T-helper 1 cell treated with Interleukin-12 subunit alpha and Interleukin-12 subunit beta and Interleukin-4 antibody, amounts not matched to agents 30 ng/mL and 1 ng/mL, for 36 hours (primary cell): ENCODE results near the gene ATP5PB. TPM values are rescaled to one million over a fixed set of nuclear protein-coding genes. Genes with fewer than 3 reads are reported as not detected.

Experiments
- intact Hi-C: fragments of 100-400 bp; cut with micrococcal nuclease; formaldehyde crosslinking; loops from one replicate; pipeline ENCODE4 v1.15.1; 2024
- total RNA-seq: library from RNA; stranded (reverse); gene quantifications from 2 replicates; pipeline ENCODE4 v1.2.3, GENCODE V29; 2022

ATP5PB gene
- 260 and 275 TPM in 2 replicates for total RNA-seq

DNA sequence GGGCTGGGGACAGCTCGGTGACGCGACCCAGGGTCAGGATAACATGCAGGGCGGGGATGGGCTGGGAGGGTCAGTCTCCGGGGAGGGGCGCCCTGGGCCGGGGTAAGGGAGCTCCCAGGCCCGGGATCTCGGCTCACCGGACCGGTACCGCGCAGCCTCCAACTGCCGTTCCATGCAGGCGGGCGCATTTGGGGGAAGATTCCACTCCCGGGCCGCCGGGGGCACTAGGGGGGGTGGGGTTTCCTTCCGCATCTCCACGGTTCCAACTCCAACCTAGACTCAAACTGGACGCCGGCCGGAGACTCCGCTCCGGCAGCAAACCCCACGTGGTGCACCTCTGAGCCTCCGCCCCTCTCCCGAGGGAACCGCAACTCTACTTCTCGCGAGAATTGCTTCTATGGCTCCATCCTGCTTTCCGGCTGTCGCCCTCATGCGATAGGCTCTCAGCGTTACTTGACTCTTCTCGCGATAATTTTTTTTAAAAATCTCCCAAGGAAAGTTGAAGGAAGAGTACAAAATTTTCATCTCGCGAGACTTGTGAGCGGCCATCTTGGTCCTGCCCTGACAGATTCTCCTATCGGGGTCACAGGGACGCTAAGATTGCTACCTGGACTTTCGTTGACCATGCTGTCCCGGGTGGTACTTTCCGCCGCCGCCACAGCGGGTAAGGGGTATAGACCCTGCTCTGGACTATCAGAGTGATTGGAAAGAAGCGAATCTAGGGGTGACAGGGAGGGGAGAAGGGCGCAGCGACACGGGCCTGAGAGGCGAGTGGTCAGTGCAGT lies at the start of gene ATP5PB, which contains the start of gene WDR77:
TSS of gene ATP5PB (plus strand) at position 547 of the 785 bp plus-strand sequence. CDS start at position 625, 78 bp downstream.
TSS of gene WDR77 (minus strand) at position 339 of the 785 bp plus-strand sequence. CDS start at position 252, 87 bp downstream.
- intact Hi-C loops, result loop anchor here (1.0 to 10.0 kb wide), 15 partner anchors 22 to 1166 kb away; partner anchors contain the start of genes CAPZA1, CEPT1, DDX20 and DENND2D

GRCh38 chr1:111399792-111400610 lies 49.3 kb upstream of the ATP5PB start:
- intact Hi-C loops, result loop anchor here (1.0 to 2.0 kb wide), 4 partner anchors 177 to 370 kb away; no protein-coding TSS in a partner anchor

DNA sequence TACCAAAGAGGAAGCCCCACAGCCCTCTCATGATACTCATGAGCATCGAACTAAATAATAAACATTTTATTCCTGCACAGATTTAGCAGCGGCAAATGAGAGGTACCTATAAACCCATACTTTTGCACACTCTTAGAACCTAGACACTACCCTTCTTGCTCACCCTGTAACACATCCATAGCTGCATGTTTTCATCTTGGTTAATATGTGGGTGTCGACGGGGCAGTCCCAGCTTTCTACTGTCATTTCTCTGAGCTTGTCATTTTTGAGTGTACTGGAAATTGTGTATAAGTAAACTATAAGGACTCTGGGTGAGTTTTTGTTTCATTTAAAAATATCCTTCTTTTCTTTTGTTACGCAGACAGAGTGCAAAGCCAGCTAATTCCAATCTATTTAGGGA lies 47.2 kb upstream of the ATP5PB start:
- intact Hi-C loops, result no loop called here

GRCh38 chr1:111404588-111404987 lies 44.7 kb upstream of the ATP5PB start:
- intact Hi-C loops, result no loop called here

- intact Hi-C loops, result no loop called here
Measured at GRCh38 chr1:111406321-111406768, 42.9 kb upstream of the ATP5PB start.

GRCh38 chr1:111407301-111407700 lies 42.0 kb upstream of the ATP5PB start:
- intact Hi-C loops, result no loop called here

GRCh38 chr1:111412839-111413238 lies 36.4 kb upstream of the ATP5PB start:
- intact Hi-C loops, result no loop called here

GRCh38 chr1:111414756-111415155 lies 34.5 kb upstream of the ATP5PB start:
- intact Hi-C loops, result no loop called here

DNA sequence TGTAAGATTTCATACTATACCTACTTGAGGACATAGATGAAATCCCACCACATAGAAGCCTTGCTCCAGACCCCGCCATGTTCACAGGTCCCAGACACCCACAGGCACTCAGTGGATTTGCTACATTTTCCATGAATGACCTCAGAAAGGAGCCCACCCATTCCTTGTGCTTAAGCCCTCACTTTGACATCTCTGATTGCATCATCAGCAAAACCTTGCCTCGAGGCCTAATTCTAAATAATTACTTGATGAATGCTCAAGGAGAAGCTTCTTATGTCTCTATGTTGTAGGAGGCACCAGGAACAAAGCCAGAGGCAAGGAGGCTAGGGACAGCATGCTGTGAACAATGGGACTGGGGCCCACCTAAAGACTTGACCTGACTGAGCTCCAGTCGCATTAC lies 33.8 kb upstream of the ATP5PB start:
- intact Hi-C loops, result no loop called here

- intact Hi-C loops, result no loop called here
Measured at GRCh38 chr1:111417755-111418154, 31.5 kb upstream of the ATP5PB start.

DNA sequence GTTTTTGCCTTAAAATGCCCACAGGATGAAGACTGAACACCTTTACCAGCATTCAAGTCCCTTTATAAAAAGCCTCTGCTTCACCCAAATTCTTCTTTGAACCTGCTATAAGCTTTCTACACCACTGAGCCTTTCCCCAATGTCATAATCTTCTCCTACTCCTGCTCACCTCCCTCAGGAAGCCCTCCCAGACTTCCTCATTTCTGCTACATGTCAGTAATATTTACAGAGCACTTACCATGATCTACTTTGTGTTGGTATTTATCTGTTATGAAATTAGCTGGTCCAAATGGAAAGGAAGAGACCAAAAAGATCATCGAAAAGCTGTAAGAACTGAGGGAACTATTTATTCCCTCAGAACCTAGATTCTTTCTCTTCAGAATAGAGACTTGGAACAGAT lies 30.2 kb upstream of the ATP5PB start:
- intact Hi-C loops, result no loop called here

- intact Hi-C loops, result no loop called here
Measured at GRCh38 chr1:111420377-111420776, 28.9 kb upstream of the ATP5PB start.

DNA sequence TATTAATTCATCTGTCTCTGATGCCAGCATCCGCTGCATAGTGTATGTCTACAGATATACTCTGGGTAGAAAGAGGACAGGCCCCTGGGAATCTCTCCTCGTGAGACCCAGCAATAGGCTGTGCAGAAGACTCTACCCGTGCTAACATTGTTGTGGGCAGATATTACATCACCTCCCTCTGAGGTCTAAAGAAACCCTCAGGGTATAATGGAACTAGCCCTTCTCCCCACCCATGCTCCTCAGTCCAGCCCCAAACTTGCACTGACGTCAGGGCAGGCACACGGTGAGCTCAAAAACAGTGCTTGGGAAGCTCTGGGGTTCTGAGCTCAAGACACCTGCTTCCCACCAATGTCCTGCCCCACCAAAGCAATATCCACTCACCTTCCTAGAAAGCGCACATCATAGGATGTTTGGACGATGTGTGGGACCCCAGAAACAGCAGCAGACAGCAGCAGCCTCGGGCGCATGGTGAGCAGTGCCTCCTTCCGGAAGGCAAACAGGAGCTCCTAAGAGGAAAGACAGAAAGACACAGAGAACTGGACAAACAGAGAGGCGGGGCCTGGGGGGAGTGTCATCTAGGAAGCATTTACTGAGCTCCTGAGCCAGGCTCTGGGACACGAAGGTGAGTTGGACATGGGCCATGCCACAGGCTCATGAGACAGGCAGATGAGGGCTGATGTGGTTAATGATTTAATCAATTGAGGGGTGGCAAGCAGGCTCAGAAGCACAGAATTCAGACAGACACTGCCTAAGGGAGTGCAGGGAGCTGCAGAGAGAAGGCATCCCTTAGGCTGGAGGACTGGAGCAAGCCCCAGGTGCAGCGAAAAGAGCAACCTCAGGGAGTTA lies 26.5 kb upstream of the ATP5PB start:
- intact Hi-C loops, result no loop called here

- intact Hi-C loops, result no loop called here
Measured at GRCh38 chr1:111424281-111424680, 25.0 kb upstream of the ATP5PB start.

DNA sequence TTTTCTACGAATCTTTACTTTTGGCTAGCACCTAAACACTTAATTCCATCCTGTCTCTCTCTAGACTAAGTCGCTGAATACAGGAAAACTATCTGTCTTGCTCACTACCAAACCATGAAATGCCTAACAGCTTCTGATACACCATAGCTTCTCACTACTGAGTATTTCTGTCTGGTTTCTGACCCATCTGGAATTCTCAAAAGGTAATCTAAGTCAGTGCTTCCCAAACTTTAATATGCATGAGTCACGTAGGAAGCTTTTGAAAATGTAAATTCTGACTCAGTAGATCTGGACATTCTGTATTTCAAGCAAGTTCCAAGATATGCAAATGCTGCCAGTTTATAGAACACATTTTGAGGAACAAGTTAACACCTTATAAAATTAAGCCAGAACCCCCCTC lies 12.5 kb upstream of the ATP5PB start:
- intact Hi-C loops, result no loop called here

- intact Hi-C loops, result loop anchor here (10.0 kb wide), 2 partner anchors 1035 to 1175 kb away; partner anchors contain the start of genes CAPZA1, LAMTOR5 and ST7L
Measured at GRCh38 chr1:111439461-111440351, 9.6 kb upstream of the ATP5PB start.

DNA sequence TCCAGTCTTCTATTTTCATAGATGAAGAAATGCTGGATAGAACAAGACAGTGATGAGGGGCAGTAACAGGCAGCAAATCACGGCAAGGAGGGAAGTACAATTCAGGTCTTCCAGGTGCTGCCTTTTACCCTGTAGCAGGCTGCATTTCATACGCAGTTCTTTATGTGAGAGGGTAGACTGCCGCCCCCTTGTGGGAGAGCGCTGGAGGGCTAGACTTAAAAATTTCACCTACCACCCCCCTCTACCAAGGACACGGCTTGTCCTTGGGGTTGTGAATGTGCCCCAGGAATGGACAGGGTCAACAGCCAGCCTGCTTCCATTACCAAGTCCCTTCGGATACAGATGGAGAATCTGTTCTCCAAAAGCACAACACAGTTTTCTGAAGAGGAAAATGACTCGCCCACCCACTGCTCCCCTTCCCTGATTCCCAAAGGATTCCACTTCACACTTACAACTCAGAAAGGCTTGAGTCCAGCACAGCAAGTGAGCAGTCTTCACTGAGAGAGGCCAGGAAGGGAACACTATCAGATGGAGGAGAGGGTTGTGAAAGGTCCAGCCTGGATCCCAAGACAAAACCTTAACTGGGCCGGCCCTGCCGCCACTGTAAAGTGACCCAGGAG lies 7.6 kb upstream of the ATP5PB start:
- intact Hi-C loops, result loop anchor here (1.0 to 10.0 kb wide), 3 partner anchors 218 to 1173 kb away; partner anchors contain the start of genes CAPZA1, LAMTOR5 and ST7L

GRCh38 chr1:111442457-111442856 lies 6.8 kb upstream of the ATP5PB start:
- intact Hi-C loops, result loop anchor here (10.0 kb wide), 2 partner anchors 1038 to 1172 kb away; partner anchors contain the start of genes CAPZA1, LAMTOR5 and ST7L

DNA sequence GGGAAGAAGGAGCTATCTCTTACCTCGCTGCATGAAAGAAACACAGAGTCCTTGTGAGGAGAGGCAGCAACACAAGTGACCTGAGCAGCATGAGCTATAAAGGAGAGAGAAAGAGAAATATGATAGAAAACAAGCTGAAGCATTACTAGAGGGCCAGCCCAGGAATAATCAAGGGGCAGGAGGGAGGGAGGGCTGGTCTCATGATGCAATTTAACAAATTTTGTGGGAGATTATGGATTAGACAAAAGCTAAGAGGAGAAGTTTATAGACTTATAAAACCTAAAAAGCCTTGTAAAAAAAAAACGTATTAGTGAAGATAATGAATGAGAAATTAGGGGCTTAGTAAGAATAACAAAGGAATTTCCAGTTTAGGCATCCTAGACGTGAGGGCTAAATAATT lies 5.2 kb upstream of the ATP5PB start:
- intact Hi-C loops, result loop anchor here (10.0 kb wide), 2 partner anchors 1039 to 1171 kb away; partner anchors contain the start of genes CAPZA1, LAMTOR5 and ST7L
